ENCODE measurements around the gene RBM39. TPM values are rescaled to one million over a fixed set of nuclear protein-coding genes. Genes with fewer than 3 reads are reported as not detected.

Gene RBM39
- total and polyA plus RNA-seq, 2 of the 13 experiments (the other 11 are each of a cell fraction or from before 2014, with no cell fraction given), result 788 to 920 TPM

GRCh38 chr20:35772563-35773058 is 30.6 kb upstream of the RBM39 start (continued):
- TF ChIP-seq DNMT1 (CRISPR knock-in tag; IDR thresholded peaks at IDR 0.05) (0 out of 2 replicates have a peak, but pooled peaks have one; percentile 6), ZNF138 (CRISPR knock-in tag; IDR thresholded peaks at IDR 0.05; ENCODE audit: low read depth) (no peak), TAF1 (CRISPR knock-in tag; IDR thresholded peaks at IDR 0.05) (0 out of 2 replicates have a peak, but pooled peaks have one; percentile 1), KMT2B (CRISPR knock-in tag; IDR thresholded peaks at IDR 0.05) (0 out of 2 replicates have a peak, but pooled peaks have one; percentile 7), NCOA1 (CRISPR knock-in tag; IDR thresholded peaks at IDR 0.05) (0 out of 2 replicates have a peak, but pooled peaks have one; percentile 58), ZNF850 (CRISPR knock-in tag; conservative IDR thresholded peaks at IDR 0.05) (0 out of 2 replicates have a peak, but pooled peaks have one; percentile 81), ONECUT2 (CRISPR knock-in tag; IDR thresholded peaks at IDR 0.05) (no peak), ZNF317 (CRISPR knock-in tag; IDR thresholded peaks at IDR 0.05) (no peak), ZNF816 (CRISPR knock-in tag; IDR thresholded peaks at IDR 0.05; ENCODE audit: borderline replicate concordance) (0 out of 2 replicates have a peak, but pooled peaks have one; percentile 30), CEBPG (CRISPR knock-in tag; IDR thresholded peaks at IDR 0.05) (no peak), RBM22 (optimal IDR thresholded peaks at IDR 0.05; ENCODE audit: low read length) (no peak)
- TF ChIP-seq, protein P1, sequence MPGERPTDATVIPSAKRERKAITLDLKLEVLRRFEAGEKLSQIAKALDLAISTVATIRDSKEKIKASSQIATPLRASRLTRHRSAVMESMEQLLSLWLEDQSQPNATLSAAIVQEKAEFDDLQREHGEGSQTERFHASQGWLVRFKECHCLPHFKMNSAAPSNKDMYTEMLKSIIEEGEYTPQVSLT (CRISPR knock-in tag; IDR thresholded peaks at IDR 0.05; ENCODE audit: borderline replicate concordance, low read depth), result 0 out of 2 replicates have a peak, but pooled peaks have one; percentile 46
